ENCODE results near the gene ZNF790. TPM values are rescaled to one million over a fixed set of nuclear protein-coding genes. Genes with fewer than 3 reads are reported as not detected.

ZNF790 gene
- total and polyA plus RNA-seq, 2 of the 13 experiments (the other 11 are each of a cell fraction or from before 2014, with no cell fraction given): 1.3 to 5.3 TPM

DNA sequence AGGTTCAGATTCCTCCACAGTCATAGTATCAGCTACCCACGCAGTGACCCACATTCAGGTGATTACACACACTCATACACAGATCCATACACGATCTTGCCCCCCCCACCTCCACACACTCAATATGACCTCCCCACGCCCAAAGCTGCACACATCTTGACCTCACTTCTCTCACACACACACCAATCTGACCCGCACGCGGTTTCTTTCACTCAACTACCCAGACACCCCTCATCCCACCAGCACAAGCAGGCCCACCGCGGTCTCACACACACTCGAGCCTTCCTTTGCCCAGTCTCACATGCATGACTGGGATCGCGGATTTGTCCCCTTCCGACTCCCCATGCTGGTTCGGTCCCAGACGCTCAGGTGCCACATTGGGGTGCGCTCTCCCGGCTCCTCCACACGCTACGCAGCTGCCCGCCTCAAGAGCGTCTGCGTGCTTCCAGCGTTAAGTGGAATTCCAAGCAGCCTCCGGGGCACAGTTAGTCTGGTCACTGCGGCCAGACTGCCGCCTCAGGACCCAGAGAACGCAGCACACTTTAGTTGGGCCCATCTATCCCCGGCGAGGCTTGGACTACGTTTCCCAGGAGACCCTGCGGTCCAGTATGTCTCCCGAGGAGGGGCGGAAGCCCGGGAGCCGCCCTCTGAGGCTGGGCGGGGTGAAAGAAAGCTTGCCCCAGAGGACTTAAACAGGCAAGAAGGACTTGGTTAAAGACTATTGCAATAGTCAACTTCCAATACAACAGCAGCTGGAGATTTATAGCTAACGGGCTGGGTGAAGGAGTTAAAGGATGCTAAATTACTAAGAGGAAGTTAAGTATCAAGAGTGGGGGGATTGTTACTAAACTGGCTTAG, 11.7 kb upstream of the ZNF790 start (continued):
- TF ChIP-seq NCOA2 (CRISPR knock-in tag; IDR thresholded peaks at IDR 0.05): 0 out of 2 replicates have a peak, but pooled peaks have one; percentile 2
- TF ChIP-seq ZNF740 (CRISPR knock-in tag; IDR thresholded peaks at IDR 0.05): 0 out of 2 replicates have a peak, but pooled peaks have one; percentile 48
- TF ChIP-seq E2F1 (CRISPR knock-in tag; IDR thresholded peaks at IDR 0.05): peak; percentile 27; the same call in 1 of the 2 replicates
- no peak for TF ChIP-seq SP1 (IDR thresholded peaks at IDR 0.05)
- TF ChIP-seq SP1 (CRISPR knock-in tag; IDR thresholded peaks at IDR 0.05): no peak
- TF ChIP-seq E2F5 (CRISPR knock-in tag; conservative IDR thresholded peaks at IDR 0.05): no peak
- peak; percentile 51; the same call in 1 of the 2 replicates for TF ChIP-seq ZNF232 (CRISPR knock-in tag; IDR thresholded peaks at IDR 0.05; ENCODE audit: borderline replicate concordance)
- TF ChIP-seq, protein P1, sequence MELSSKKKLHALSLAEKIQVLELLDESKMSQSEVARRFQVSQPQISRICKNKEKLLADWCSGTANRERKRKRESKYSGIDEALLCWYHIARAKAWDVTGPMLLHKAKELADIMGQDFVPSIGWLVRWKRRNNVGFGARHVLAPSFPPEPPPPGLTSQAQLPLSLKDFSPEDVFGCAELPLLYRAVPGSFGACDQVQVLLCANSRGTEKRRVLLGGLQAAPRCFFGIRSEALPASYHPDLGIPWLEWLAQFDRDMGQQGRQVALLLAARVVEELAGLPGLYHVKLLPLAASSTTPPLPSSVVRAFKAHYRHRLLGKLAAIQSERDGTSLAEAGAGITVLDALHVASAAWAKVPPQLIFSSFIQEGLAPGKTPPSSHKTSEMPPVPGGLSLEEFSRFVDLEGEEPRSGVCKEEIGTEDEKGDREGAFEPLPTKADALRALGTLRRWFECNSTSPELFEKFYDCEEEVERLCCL (CRISPR knock-in tag; IDR thresholded peaks at IDR 0.05; ENCODE audit: borderline replicate concordance): no peak
- TF ChIP-seq, protein P2, sequence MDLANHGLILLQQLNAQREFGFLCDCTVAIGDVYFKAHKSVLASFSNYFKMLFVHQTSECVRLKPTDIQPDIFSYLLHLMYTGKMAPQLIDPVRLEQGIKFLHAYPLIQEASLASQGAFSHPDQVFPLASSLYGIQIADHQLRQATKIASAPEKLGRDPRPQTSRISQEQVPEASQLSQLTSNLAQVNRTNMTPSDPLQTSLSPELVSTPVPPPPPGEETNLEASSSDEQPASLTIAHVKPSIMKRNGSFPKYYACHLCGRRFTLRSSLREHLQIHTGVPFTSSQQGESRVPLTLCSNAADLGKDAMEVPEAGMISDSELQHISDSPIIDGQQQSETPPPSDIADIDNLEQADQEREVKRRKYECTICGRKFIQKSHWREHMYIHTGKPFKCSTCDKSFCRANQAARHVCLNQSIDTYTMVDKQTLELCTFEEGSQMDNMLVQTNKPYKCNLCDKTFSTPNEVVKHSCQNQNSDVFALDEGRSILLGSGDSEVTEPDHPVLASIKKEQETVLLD (CRISPR knock-in tag; IDR thresholded peaks at IDR 0.05; ENCODE audit: low read depth): no peak
- TF ChIP-seq, protein P3, sequence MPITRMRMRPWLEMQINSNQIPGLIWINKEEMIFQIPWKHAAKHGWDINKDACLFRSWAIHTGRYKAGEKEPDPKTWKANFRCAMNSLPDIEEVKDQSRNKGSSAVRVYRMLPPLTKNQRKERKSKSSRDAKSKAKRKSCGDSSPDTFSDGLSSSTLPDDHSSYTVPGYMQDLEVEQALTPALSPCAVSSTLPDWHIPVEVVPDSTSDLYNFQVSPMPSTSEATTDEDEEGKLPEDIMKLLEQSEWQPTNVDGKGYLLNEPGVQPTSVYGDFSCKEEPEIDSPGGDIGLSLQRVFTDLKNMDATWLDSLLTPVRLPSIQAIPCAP (CRISPR knock-in tag; IDR thresholded peaks at IDR 0.05; ENCODE audit: low read depth): no peak
- peak; percentile 58; the same call in 1 of the 2 replicates for TF ChIP-seq KDM4B (CRISPR knock-in tag; IDR thresholded peaks at IDR 0.05)
- TF ChIP-seq ZNF407 (CRISPR knock-in tag; IDR thresholded peaks at IDR 0.05; ENCODE audit: not compliant biosample characterization): peak; percentile 52
- no peak for TF ChIP-seq ZNF780A (CRISPR knock-in tag; IDR thresholded peaks at IDR 0.05)
